ENCODE data around the gene CLEC2L. TPM values are rescaled to one million over a fixed set of nuclear protein-coding genes. Genes with fewer than 3 reads are reported as not detected.

The CLEC2L gene
- polyA plus RNA-seq, 1 donor (not counting 4 experiments of a cell fraction or from before 2014, with no cell fraction given), result not detected

GRCh38 chr7:139589474-139589873 is 66.0 kb downstream of the CLEC2L start:
- no peaks in the 10 kb centered on the region for H3K27me3 ChIP-seq (ENCODE audit: control insufficient read depth, extremely low read depth, insufficient read depth, low read length)

GRCh38 chr7:139591550-139592195 is 68.2 kb downstream of the CLEC2L start:
- no peak overlapping the region for H3K27ac ChIP-seq (ENCODE audit: control insufficient read depth, insufficient read depth, low read length)
- H3K9ac ChIP-seq (ENCODE audit: control insufficient read depth, extremely low read depth, insufficient read depth, low read length), result no peak overlapping the region
- H3K9me3 ChIP-seq (ENCODE audit: control insufficient read depth, low read depth, low read length), result no peaks in the 10 kb centered on the region
- no peaks in the 10 kb centered on the region for H4K20me1 ChIP-seq (ENCODE audit: control insufficient read depth, extremely low read depth, insufficient read depth, low read length)
- DNase-seq (ENCODE audit: low read depth, low spot score) (no peak), FAIRE-seq (no peak)
- H3K27me3 ChIP-seq (ENCODE audit: control insufficient read depth, extremely low read depth, insufficient read depth, low read length), result no peaks in the 10 kb centered on the region
- no peak overlapping the region for H3K4me2 ChIP-seq (ENCODE audit: control insufficient read depth, extremely low read depth, insufficient read depth, low read depth, low read length)
- H3K9me1 ChIP-seq (ENCODE audit: control insufficient read depth, extremely low read depth, insufficient read depth, low read length), result no peaks in the 10 kb centered on the region
- H3K4me3 ChIP-seq (ENCODE audit: control insufficient read depth in 2 of 3, extremely low read depth in 1 of 3, insufficient read depth in 2 of 3, low read depth in 1 of 3, low read length in 3 of 3), result no peak overlapping the region
- TF ChIP-seq EZH2 (IDR thresholded peaks at IDR 0.05; ENCODE audit: low read length), result no peak
- TF ChIP-seq CTCF (optimal IDR thresholded peaks at IDR 0.05 in 1 of 3, IDR thresholded peaks at IDR 0.05 in 1 of 3, conservative IDR thresholded peaks at IDR 0.05 in 1 of 3; ENCODE audit: extremely low read depth in 1 of 3, insufficient read depth in 2 of 3, low read length in 3 of 3), result no peak
- dilution Hi-C loops (cut with MboI; ENCODE audit: extremely low pct_ligation_motif_present, low sequenced_read_pairs), result no loop called here
- H3K79me2 ChIP-seq (ENCODE audit: control insufficient read depth, insufficient read depth, low read length), result no peaks in the 10 kb centered on the region
- no peak overlapping the region for H2AFZ ChIP-seq (ENCODE audit: control insufficient read depth, low read length)
- H3K4me1 ChIP-seq (ENCODE audit: control insufficient read depth, extremely low read depth, insufficient read depth, low read length), result no peaks in the 10 kb centered on the region
- H3K36me3 ChIP-seq (ENCODE audit: control insufficient read depth in 2 of 2, extremely low read depth in 1 of 2, insufficient read depth in 2 of 2, low read length in 2 of 2), result peaks cover 15 to 21% of the 10 kb centered on the region in 2 experiments

More at GRCh38 chr7:139589474-139589873, 66.0 kb downstream of the CLEC2L start:
- H2AFZ ChIP-seq (ENCODE audit: control insufficient read depth, low read length), result no peak overlapping the region
- no peak overlapping the region for H3K9ac ChIP-seq (ENCODE audit: control insufficient read depth, extremely low read depth, insufficient read depth, low read length)
- H3K4me2 ChIP-seq (ENCODE audit: control insufficient read depth, extremely low read depth, insufficient read depth, low read depth, low read length), result no peak overlapping the region
- no peak for FAIRE-seq
- H3K27ac ChIP-seq (ENCODE audit: control insufficient read depth, insufficient read depth, low read length), result no peak overlapping the region
- H3K36me3 ChIP-seq (ENCODE audit: control insufficient read depth in 2 of 2, extremely low read depth in 1 of 2, insufficient read depth in 2 of 2, low read length in 2 of 2), result peaks cover 7 to 17% of the 10 kb centered on the region in 2 experiments
- no peaks in the 10 kb centered on the region for H3K9me1 ChIP-seq (ENCODE audit: control insufficient read depth, extremely low read depth, insufficient read depth, low read length)
- TF ChIP-seq CTCF (optimal IDR thresholded peaks at IDR 0.05 in 1 of 3, IDR thresholded peaks at IDR 0.05 in 1 of 3, conservative IDR thresholded peaks at IDR 0.05 in 1 of 3; ENCODE audit: extremely low read depth in 1 of 3, insufficient read depth in 2 of 3, low read length in 3 of 3), result no peak
- TF ChIP-seq EZH2 (IDR thresholded peaks at IDR 0.05; ENCODE audit: low read length), result no peak
- no peak for DNase-seq (ENCODE audit: low read depth, low spot score)
- H4K20me1 ChIP-seq (ENCODE audit: control insufficient read depth, extremely low read depth, insufficient read depth, low read length), result no peaks in the 10 kb centered on the region
- no peaks in the 10 kb centered on the region for H3K4me1 ChIP-seq (ENCODE audit: control insufficient read depth, extremely low read depth, insufficient read depth, low read length)
- dilution Hi-C loops (cut with MboI; ENCODE audit: extremely low pct_ligation_motif_present, low sequenced_read_pairs), result no loop called here
- H3K9me3 ChIP-seq (ENCODE audit: control insufficient read depth, low read depth, low read length), result no peaks in the 10 kb centered on the region
- no peak overlapping the region for H3K4me3 ChIP-seq (ENCODE audit: control insufficient read depth in 2 of 3, extremely low read depth in 1 of 3, insufficient read depth in 2 of 3, low read depth in 1 of 3, low read length in 3 of 3)
- no peaks in the 10 kb centered on the region for H3K79me2 ChIP-seq (ENCODE audit: control insufficient read depth, insufficient read depth, low read length)

Measured in keratinocyte (primary cell).